ENCODE measurements around the gene TCF7L2.

Gene TCF7L2

DNA sequence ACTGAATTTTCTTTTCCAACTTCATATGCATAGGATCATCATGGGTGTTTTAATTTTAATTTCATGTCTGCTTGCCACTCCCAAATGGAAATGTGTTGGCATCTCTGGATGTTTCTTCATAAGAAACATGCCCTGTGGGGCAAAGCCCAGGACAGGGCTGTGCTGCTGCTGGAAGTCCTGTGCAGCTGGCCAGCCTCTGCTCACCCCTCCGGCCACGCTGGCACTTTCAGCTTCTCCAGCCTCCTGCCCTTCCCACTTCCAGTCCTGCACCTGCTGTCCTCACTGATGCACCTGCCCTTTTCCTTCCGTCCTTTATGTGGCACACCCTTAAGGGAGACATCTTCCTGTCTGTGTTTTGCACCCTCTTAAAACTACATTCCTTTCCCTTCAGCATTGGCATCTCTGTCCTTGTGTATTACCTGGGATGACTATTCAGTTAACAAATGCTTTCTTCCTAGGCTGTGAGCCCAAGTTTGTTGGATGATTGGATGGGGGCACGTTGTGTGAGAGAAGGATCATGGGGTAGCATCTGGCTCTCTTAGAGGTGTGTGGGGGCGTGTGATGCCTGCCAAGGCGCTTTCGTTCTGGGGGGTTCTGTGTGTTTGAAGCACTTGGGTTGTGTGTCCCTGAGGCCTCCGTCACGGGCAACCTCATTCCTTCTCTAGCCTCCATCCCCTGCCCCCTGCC is 56.8 kb downstream of the TCF7L2 start:
- TF ChIP-seq ZFX (IDR thresholded peaks at IDR 0.05) = no peak
- TF ChIP-seq, protein P1, sequence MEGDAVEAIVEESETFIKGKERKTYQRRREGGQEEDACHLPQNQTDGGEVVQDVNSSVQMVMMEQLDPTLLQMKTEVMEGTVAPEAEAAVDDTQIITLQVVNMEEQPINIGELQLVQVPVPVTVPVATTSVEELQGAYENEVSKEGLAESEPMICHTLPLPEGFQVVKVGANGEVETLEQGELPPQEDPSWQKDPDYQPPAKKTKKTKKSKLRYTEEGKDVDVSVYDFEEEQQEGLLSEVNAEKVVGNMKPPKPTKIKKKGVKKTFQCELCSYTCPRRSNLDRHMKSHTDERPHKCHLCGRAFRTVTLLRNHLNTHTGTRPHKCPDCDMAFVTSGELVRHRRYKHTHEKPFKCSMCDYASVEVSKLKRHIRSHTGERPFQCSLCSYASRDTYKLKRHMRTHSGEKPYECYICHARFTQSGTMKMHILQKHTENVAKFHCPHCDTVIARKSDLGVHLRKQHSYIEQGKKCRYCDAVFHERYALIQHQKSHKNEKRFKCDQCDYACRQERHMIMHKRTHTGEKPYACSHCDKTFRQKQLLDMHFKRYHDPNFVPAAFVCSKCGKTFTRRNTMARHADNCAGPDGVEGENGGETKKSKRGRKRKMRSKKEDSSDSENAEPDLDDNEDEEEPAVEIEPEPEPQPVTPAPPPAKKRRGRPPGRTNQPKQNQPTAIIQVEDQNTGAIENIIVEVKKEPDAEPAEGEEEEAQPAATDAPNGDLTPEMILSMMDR (conservative IDR thresholded peaks at IDR 0.05) = no peak
- no peak overlapping the region for H3K27ac ChIP-seq

DNA sequence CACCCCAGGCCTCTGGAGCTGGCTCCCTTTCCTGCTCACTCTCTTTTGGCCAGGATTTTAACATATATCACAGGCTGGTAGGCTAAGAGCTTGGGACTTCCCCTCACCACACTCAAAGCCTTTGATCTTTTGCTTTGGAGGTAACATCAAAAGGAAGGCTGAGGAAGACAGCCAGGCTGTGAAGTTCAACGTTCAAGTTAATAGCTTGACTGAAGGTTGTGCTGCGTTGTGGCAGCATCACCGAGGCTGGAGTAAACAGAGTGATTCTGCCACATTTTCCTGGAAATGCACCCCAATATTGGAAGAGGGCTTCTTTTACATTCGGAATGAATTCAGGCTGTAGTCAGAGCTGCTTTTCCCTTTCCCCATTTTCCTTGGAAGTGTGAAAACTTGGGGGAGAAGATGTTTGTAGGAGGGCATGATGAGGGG is 57.3 kb downstream of the TCF7L2 start:
- TF ChIP-seq ZFX (IDR thresholded peaks at IDR 0.05) = no peak
- TF ChIP-seq, protein P1 (conservative IDR thresholded peaks at IDR 0.05) = no peak
- no peak overlapping the region for H3K27ac ChIP-seq

DNA sequence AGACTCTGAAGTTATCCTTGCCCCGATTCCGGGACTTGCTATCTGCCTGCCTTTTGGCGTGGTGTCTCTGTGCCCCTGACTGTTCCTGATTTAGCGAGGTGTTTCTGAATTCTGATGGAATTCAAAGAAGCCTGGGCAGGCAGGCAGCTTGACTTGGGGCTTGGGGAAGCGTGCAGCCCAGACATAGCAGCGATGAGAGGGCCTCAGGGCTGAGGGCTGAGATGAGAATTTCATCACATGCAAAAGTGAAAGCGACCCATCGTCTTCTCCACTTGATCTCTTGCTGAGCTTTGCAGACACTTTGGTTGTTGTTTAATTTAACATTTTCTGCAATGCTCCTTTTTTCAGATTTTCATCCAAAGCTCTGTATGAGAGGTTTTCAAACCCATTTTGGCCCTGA is 57.8 kb downstream of the TCF7L2 start:
- TF ChIP-seq, protein P1 (conservative IDR thresholded peaks at IDR 0.05) = no peak
- TF ChIP-seq ZFX (IDR thresholded peaks at IDR 0.05) = no peak
- no peak overlapping the region for H3K27ac ChIP-seq

DNA sequence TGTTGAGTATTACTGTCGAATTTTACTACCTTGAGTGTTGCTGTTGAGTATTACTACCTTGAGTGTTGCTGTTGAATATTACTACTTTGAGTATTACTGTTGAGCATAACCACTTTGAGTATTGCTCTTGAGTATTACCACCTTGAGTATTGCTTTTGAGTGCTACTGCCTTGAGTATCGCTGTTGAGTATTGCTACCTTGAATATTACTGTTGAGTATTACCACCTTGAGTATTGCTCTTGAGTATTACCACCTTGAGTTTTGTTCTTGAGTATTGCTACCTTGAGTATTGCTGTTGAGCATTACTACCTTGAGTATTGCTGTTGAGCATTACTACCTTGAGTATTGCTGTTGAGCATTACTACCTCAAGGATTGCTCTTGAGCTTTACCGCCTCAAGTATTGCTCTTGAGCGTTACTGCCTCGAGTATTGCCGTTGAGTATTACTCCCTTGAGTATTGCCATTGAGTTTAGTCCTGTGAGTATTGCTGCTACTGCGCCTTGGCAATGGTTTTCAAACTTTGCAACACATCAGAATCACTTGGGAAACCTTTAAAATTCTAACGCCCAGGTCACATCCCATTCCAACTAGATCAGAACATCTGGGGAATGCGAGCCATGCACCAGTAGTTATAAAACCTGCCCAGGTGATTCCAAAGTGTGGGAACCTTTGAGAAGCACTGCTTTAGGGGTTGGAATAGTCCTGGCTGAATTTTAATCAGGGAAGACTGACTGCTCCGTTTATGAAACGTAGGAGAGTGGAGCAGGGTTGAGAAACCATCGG is 61.7 kb downstream of the TCF7L2 start:
- TF ChIP-seq, protein P1 (conservative IDR thresholded peaks at IDR 0.05) = no peak
- TF ChIP-seq ZFX (IDR thresholded peaks at IDR 0.05) = no peak
- H3K27ac ChIP-seq = no peak overlapping the region

DNA sequence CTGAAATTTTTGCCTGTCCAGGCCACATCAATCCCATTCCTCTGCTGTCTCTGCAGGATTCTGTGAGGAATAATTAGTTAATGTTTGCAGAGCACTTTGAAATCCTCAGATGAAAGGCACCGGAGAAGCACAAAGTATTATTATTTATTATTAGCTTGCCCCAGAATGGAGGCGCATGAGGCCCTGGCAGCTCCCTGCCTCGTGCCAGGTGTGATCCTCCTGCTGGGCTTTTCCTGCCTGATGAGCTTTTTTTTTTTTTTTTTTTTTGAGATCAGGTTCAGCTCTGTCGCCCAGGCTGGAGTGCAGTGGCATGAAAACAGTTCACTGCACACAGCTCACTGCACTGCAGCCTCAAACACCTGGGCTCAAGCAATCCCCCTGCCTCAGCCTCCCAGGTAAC is 65.2 kb downstream of the TCF7L2 start:
- no peak overlapping the region for H3K27ac ChIP-seq
- TF ChIP-seq, protein P1 (conservative IDR thresholded peaks at IDR 0.05) = no peak
- no peak for TF ChIP-seq ZFX (IDR thresholded peaks at IDR 0.05)

DNA sequence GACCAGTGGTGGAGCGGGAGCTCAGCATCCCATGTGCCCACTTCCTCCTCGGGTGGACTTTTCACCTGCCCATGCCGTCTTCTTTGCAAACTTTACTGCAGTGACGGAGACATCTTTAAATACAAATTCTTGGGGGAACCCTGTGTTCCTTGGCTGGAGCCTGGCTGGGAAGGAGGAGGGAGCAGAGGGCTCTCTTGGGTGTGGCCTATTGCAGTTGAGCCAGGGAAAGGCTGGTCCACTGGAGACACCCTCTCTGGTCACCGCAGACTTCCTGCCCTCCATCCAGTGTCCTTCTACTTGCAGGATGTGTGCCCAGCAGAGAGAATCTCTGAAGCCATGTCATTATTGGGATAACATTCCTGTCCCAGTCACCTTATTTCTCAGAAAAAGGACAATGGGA is 67.3 kb downstream of the TCF7L2 start:
- TF ChIP-seq, protein P1 (conservative IDR thresholded peaks at IDR 0.05) = no peak
- no peak for TF ChIP-seq ZFX (IDR thresholded peaks at IDR 0.05)
- no peak overlapping the region for H3K27ac ChIP-seq

DNA sequence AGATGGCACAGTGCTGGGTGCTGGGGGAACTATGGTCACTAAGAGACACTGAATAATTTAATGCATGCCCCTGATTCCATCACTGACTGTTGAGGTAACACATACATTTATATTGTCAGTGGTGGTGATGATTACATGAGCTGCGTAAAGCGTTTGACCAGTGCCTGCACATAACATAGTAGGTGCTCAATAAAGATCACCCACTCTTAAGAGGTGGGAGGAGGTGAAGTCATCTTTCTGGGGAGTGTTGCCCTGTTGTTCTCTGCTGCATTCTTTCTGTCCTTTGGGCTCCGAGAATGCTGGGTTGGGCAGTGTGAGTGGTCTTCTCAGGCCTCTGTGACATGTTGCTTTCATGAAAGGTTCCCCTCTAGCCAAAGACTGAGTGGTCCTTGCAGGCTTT is 68.0 kb downstream of the TCF7L2 start:
- TF ChIP-seq ZFX (IDR thresholded peaks at IDR 0.05) = no peak
- TF ChIP-seq, protein P1 (conservative IDR thresholded peaks at IDR 0.05) = no peak
- H3K27ac ChIP-seq = no peak overlapping the region
